Urothelium cell line (cell line): ENCODE measurements around the gene CHPF2.
A peak's percentile ranks its signal among the peaks of the same experiment; 100 is the strongest.

Source experiments
- DNase-seq: peaks from one replicate; pipeline ENCODE4 v3.0.0; 2011; ENCODE audit warnings: low spot score, mixed read lengths
- FAIRE-seq: peaks from 2 replicates; lab custom pipeline; 2011; peaks lifted over from hg19 to GRCh38; lab: Jason Lieb, UNC

CHPF2 gene

GRCh38 chr7:151232091-151232916 lies at the start of gene CHPF2:
Gene CHPF2 (plus strand): TSS chr7:151232483. CDS start chr7:151234012, 1,529 bp downstream.
- FAIRE-seq (no peak), DNase-seq (peak; percentile 72)

GRCh38 chr7:151185762-151186639 lies 46.3 kb upstream of the CHPF2 start:
- no peak for DNase-seq
- no peak for FAIRE-seq

GRCh38 chr7:151186640-151187408 lies 45.5 kb upstream of the CHPF2 start, which contains the start of gene ASB10:
Gene ASB10 (minus strand): TSS chr7:151187250. CDS start chr7:151187130, 120 bp downstream.
- no peak for FAIRE-seq

GRCh38 chr7:151187409-151188251 lies 44.7 kb upstream of the CHPF2 start:
- no peak for FAIRE-seq
- no peak for DNase-seq

More at GRCh38 chr7:151186640-151187408, 45.5 kb upstream of the CHPF2 start, which contains the start of gene ASB10:
- no peak for DNase-seq

- FAIRE-seq (no peak), DNase-seq (no peak)
Observed at GRCh38 chr7:151188252-151188542, 44.1 kb upstream of the CHPF2 start.

GRCh38 chr7:151189038-151189437 lies 43.2 kb upstream of the CHPF2 start:
- FAIRE-seq (no peak), DNase-seq (no peak)

GRCh38 chr7:151191544-151191943 lies 40.7 kb upstream of the CHPF2 start:
- FAIRE-seq (no peak), DNase-seq (no peak)

- DNase-seq = no peak
- FAIRE-seq = no peak
Observed at GRCh38 chr7:151192002-151192539, 40.2 kb upstream of the CHPF2 start.

- FAIRE-seq (no peak), DNase-seq (no peak)
Observed at GRCh38 chr7:151193203-151193978, 38.9 kb upstream of the CHPF2 start.

GRCh38 chr7:151194188-151194587 lies 38.1 kb upstream of the CHPF2 start:
- no peak for DNase-seq
- no peak for FAIRE-seq

GRCh38 chr7:151195616-151196450 lies 36.5 kb upstream of the CHPF2 start:
- DNase-seq (no peak), FAIRE-seq (no peak)

- no peak for FAIRE-seq
- no peak for DNase-seq
Observed at GRCh38 chr7:151197932-151198331, 34.4 kb upstream of the CHPF2 start.

- DNase-seq = no peak
- no peak for FAIRE-seq
Observed at GRCh38 chr7:151198945-151199848, 33.1 kb upstream of the CHPF2 start.

GRCh38 chr7:151201344-151201743 lies 30.9 kb upstream of the CHPF2 start:
- FAIRE-seq = no peak

GRCh38 chr7:151201751-151202150 lies 30.5 kb upstream of the CHPF2 start:
- DNase-seq (no peak), FAIRE-seq (no peak)

More at GRCh38 chr7:151201344-151201743, 30.9 kb upstream of the CHPF2 start:
- DNase-seq = no peak

- FAIRE-seq = no peak
- DNase-seq = no peak
Observed at GRCh38 chr7:151202836-151203235, 29.4 kb upstream of the CHPF2 start.

- FAIRE-seq (no peak), DNase-seq (no peak)
Observed at GRCh38 chr7:151204383-151205032, 27.8 kb upstream of the CHPF2 start.
